B cell (primary cell): ENCODE results near the gene CDKAL1. TPM values are rescaled to one million over a fixed set of nuclear protein-coding genes. Genes with fewer than 3 reads are reported as not detected.
A peak's percentile ranks its signal among the peaks of the same experiment; 100 is the strongest.

ENCODE experiments used
- ATAC-seq: fragments of 200-7000 bp; cut with Tn5 transposase; one replicate; pipeline ENCODE4 v1.10.0; 2021; ENCODE audit warnings: low read depth, mild to moderate bottlenecking, moderate number of reproducible peaks, moderate library complexity
- CTCF ChIA-PET: fragments of 350-600 bp; sonication (Branson Sonifier 250); formaldehyde crosslinking; loops from one replicate; lab custom pipeline; 2021; ENCODE audit warnings: antibody characterized with exemption, inconsistent platforms; lab: Charles Lee
- POLR2A ChIA-PET: fragments of 350-600 bp; sonication (Branson Sonifier 250); formaldehyde crosslinking; loops from one replicate; lab custom pipeline; 2021; ENCODE audit warnings: antibody characterized with exemption; lab: Charles Lee
- DNase-seq: peaks from one replicate; pipeline ENCODE4 v3.0.0; 2013
- H2AFZ ChIP-seq: 2 replicates; pipeline ENCODE4 v1.6.1; 2012; ENCODE audit warnings: mild to moderate bottlenecking, low read depth, low read length; ENCODE audit not compliant: insufficient read depth, poor library complexity, severe bottlenecking
- H3K27ac ChIP-seq, 2 donors: 1 replicate in 1 of 2; 2 replicates in 1 of 2; pipeline ENCODE4 v1.5.1; 2012 to 2013; ENCODE audit warnings: low read length in 2 of 2, mild to moderate bottlenecking in 2 of 2, moderate library complexity in 1 of 2
- H3K27me3 ChIP-seq, 4 experiments: fragments of 200-600 bp in 1 of 4; sonication (generic) in 1 of 4; replicated peaks in 1 of 4; 1 replicate in 2 of 4; 2 replicates in 2 of 4; pipeline versions ENCODE4 v1.6.1 to v1.7.0; 2013 to 2016; ENCODE audit warnings: low read length in 3 of 4, mild to moderate bottlenecking in 2 of 4, mixed read lengths in 1 of 4, moderate library complexity in 1 of 4; ENCODE audit not compliant: insufficient read depth in 4 of 4, control insufficient read depth in 3 of 4; ENCODE audit errors: control extremely low read depth in 1 of 4
- H3K36me3 ChIP-seq, 2 experiments: replicated peaks in 1 of 2; 1 replicate in 1 of 2; 2 replicates in 1 of 2; pipeline versions ENCODE4 v1.6.1 to v1.7.1; 2013; ENCODE audit warnings: low read length in 1 of 2; ENCODE audit not compliant: insufficient read depth in 2 of 2, control insufficient read depth in 1 of 2; ENCODE audit errors: control extremely low read depth in 1 of 2, extremely low read depth in 1 of 2
- H3K4me1 ChIP-seq, 2 donors: fragments of 200-600 bp in 1 of 2; sonication (generic) in 1 of 2; 1 replicate in 1 of 2; 2 replicates in 1 of 2; pipeline versions ENCODE4 v1.5.1 to v1.6.1; 2013 to 2017; ENCODE audit warnings: low read length in 2 of 2; ENCODE audit not compliant: control insufficient read depth in 2 of 2, insufficient read depth in 2 of 2
- H3K4me2 ChIP-seq: replicated peaks from 2 replicates; pipeline ENCODE3; 2012; ENCODE audit warnings: mild to moderate bottlenecking, low read depth, low read length; ENCODE audit not compliant: poor library complexity, severe bottlenecking
- H3K4me3 ChIP-seq, 5 experiments: fragments of 200-600 bp in 1 of 5; sonication (generic) in 1 of 5; 1 replicate in 3 of 5; 2 replicates in 2 of 5; pipeline versions ENCODE4 v1.5.1 to v1.7.0; 2011 to 2016; ENCODE audit warnings: low read length in 4 of 5, mild to moderate bottlenecking in 4 of 5, low read depth in 2 of 5, control low read depth in 1 of 5, moderate library complexity in 1 of 5; ENCODE audit not compliant: insufficient read depth in 1 of 5; ENCODE audit errors: control extremely low read depth in 1 of 5, extremely low read depth in 1 of 5
- H3K79me2 ChIP-seq: fragments of 200-600 bp; sonication (generic); one replicate; pipeline ENCODE4 v1.6.0; 2016; ENCODE audit warnings: low read length; ENCODE audit not compliant: control insufficient read depth, insufficient read depth
- H3K9ac ChIP-seq: fragments of 200-600 bp; sonication (generic); 2 replicates; pipeline ENCODE4 v1.6.1; 2017; ENCODE audit warnings: mild to moderate bottlenecking, low read length, moderate library complexity
- H3K9me3 ChIP-seq, 3 donors: one replicate each; pipeline versions ENCODE4 v1.6.1 to v1.7.1; 2013; ENCODE audit warnings: low read length in 2 of 3; ENCODE audit not compliant: control insufficient read depth in 2 of 3, insufficient read depth in 1 of 3; ENCODE audit errors: control extremely low read depth in 1 of 3
- H4K20me1 ChIP-seq: 2 replicates; pipeline ENCODE4 v1.6.0; 2012; ENCODE audit warnings: mild to moderate bottlenecking, low read length; ENCODE audit not compliant: insufficient read depth, control insufficient read depth, poor library complexity, severe bottlenecking
- H3K27ac Mint-ChIP-seq: one replicate; pipeline ENCODE4 v1.8.0; 2021; ENCODE audit warnings: mixed read lengths
- H3K27me3 Mint-ChIP-seq: one replicate; pipeline ENCODE4 v1.8.0; 2021; ENCODE audit warnings: mixed read lengths
- H3K4me1 Mint-ChIP-seq: one replicate; pipeline ENCODE4 v1.8.0; 2021; ENCODE audit warnings: mixed read lengths
- H3K4me3 Mint-ChIP-seq: one replicate; pipeline ENCODE4 v1.8.0; 2021; ENCODE audit warnings: mixed read lengths
- H3K9me3 Mint-ChIP-seq: one replicate; pipeline ENCODE4 v1.8.0; 2022; ENCODE audit warnings: mixed read lengths; ENCODE audit not compliant: insufficient read depth
- EZH2 ChIP-seq: IDR thresholded peaks from 2 replicates; pipeline ENCODE4 v1.6.1; 2012; ENCODE audit warnings: borderline replicate concordance, low read depth, mild to moderate bottlenecking, moderate library complexity, low read length; ENCODE audit not compliant: insufficient read depth, poor library complexity, severe bottlenecking
- WGBS: methylation state at CpG from one replicate; pipeline ENCODE4 v1.1.5; 2013; ENCODE audit warnings: missing lambda C conversion rate; ENCODE audit not compliant: insufficient coverage; 5-methylcytosine and 5-hydroxymethylcytosine counted together
- intact Hi-C: fragments of 100-400 bp; cut with micrococcal nuclease; formaldehyde crosslinking; loops from one replicate; pipeline ENCODE4 v1.10.0; 2022
- polyA plus RNA-seq: library from polyadenylated mRNA; depleted of rRNA; stranded (reverse); fragments of >200 nt; gene quantifications from 2 replicates; pipeline ENCODE4 v1.2.3, GENCODE V29; 2012
- total RNA-seq, 2 donors: library from RNA; stranded (reverse); fragments of 120-200 nt in 1 of 2; gene quantifications; 1 replicate in 1 of 2; 2 replicates in 1 of 2; pipeline versions ENCODE4 v1.2.3 to v1.2.4, GENCODE V29; 2013 to 2022
- TF ChIP-seq, protein P1 (sequence below): fragments of 200-600 bp; IDR thresholded peaks from one replicate; pipeline ENCODE4 v1.8.0; 2022; ENCODE audit warnings: antibody characterized with exemption, mild to moderate bottlenecking

Gene CDKAL1
- total and polyA plus RNA-seq, 2 donors (not counting 1 experiment from before 2014, with no cell fraction given), result 6.1 to 33.3 TPM

DNA sequence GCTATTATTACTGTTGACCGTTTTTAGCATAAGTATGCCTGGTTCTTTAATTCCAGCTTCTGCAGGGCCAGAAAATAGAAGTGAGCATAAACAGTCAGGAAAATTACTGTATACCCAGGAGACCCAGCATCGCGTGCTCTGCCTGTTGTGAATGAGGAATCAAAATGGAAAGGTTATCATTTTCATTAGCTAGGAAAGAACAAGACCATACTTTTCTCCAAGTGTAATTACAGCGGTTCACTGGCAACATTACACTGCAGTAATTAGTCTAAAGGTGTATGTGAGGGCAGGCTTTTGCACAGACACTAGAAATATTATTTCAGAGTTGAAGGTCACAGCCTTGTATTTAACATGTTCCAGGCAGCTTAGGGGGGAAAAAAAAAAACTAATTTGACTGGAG, 655.5 kb downstream of the CDKAL1 start:
- no peak for TF ChIP-seq EZH2
- TF ChIP-seq, protein P1, sequence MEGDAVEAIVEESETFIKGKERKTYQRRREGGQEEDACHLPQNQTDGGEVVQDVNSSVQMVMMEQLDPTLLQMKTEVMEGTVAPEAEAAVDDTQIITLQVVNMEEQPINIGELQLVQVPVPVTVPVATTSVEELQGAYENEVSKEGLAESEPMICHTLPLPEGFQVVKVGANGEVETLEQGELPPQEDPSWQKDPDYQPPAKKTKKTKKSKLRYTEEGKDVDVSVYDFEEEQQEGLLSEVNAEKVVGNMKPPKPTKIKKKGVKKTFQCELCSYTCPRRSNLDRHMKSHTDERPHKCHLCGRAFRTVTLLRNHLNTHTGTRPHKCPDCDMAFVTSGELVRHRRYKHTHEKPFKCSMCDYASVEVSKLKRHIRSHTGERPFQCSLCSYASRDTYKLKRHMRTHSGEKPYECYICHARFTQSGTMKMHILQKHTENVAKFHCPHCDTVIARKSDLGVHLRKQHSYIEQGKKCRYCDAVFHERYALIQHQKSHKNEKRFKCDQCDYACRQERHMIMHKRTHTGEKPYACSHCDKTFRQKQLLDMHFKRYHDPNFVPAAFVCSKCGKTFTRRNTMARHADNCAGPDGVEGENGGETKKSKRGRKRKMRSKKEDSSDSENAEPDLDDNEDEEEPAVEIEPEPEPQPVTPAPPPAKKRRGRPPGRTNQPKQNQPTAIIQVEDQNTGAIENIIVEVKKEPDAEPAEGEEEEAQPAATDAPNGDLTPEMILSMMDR, result no peak
- Histone ChIP-seq H3K79me2 (no peaks in the 10 kb centered on the region), H3K27ac (no peak overlapping the region), H3K27me3 (no peaks in the 10 kb centered on the region), H3K36me3 (no peaks in the 10 kb centered on the region), H3K4me3 (no peak overlapping the region), H3K9me3 (no peaks in the 10 kb centered on the region), H3K4me2 (no peak overlapping the region), H2AFZ (no peak overlapping the region), H3K4me1 (peaks cover 8 to 10% of the 10 kb centered on the region in 2 donors), H3K9ac (no peak overlapping the region), H4K20me1 (no peaks in the 10 kb centered on the region)
- no peak for ATAC-seq
- ChIA-PET CTCF (interaction anchor here (0.7 kb wide), 1 partner anchor 21 kb away, joined by 3 read pairs; no protein-coding TSS in a partner anchor), POLR2A (no interaction called here)
- Mint-ChIP-seq H3K4me3 (no peak overlapping the region), H3K4me1 (peaks cover 38% of the 10 kb centered on the region), H3K9me3 (peaks cover 6% of the 10 kb centered on the region), H3K27ac (no peak overlapping the region), H3K27me3 (no peaks in the 10 kb centered on the region)
- intact Hi-C loops, result no loop called here
- 100% methylated on average over 1 of the region's 4 CpGs for WGBS
- no peak for DNase-seq

DNA sequence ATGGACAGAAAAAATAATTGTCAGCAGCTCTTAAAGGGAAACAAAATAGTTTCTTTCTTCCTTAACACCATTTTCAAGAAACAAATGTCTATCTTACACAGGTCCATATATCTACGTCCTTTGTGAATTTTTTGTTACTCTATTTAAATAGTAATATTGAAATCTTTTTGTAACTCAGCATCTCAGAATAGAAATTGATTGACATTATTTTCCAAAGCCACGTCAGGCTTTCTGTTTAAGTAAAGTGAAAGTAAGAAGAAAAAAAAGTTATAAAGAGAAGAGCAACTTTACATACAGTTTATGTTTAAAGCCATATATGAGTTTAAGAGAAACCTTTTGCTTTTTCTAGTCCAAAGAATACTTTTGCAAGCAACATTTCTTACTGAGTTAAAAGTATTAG, 656.4 kb downstream of the CDKAL1 start:
- Mint-ChIP-seq H3K4me3 (peak overlapping the region; percentile 67), H3K27me3 (no peaks in the 10 kb centered on the region), H3K27ac (no peak overlapping the region), H3K9me3 (peaks cover 6% of the 10 kb centered on the region), H3K4me1 (peaks cover 38% of the 10 kb centered on the region)
- DNase-seq (no peak), ATAC-seq (no peak)
- TF ChIP-seq, protein P1, result no peak
- TF ChIP-seq EZH2, result no peak
- Histone ChIP-seq H2AFZ (no peak overlapping the region), H3K79me2 (no peaks in the 10 kb centered on the region), H3K9me3 (no peaks in the 10 kb centered on the region), H3K4me1 (peaks cover 8 to 10% of the 10 kb centered on the region in 2 donors), H3K4me2 (peak overlapping the region; percentile 37), H3K9ac (no peak overlapping the region), H4K20me1 (no peaks in the 10 kb centered on the region), H3K36me3 (no peaks in the 10 kb centered on the region), H3K27me3 (no peaks in the 10 kb centered on the region), H3K27ac (no peak overlapping the region), H3K4me3 (no peak overlapping the region)
- POLR2A ChIA-PET, result no interaction called here
- no CpG with 5 or more reads among the region's 2 CpGs for WGBS
- CTCF ChIA-PET, result interaction anchor here (0.6 kb wide), 2 partner anchors 637 to 677 kb away, joined by 3 to 4 read pairs; no protein-coding TSS in a partner anchor
- intact Hi-C loops, result no loop called here
